GM19025 (cell line): ENCODE measurements around the gene WDR93.

ENCODE experiments used
- ATAC-seq: cut with Tn5 transposase; IDR thresholded peaks from one replicate; pipeline ENCODE4 v1.9.1; 2021; ENCODE audit warnings: mild to moderate bottlenecking, low read depth, moderate library complexity; ENCODE audit not compliant: unreplicated experiment

WDR93 gene

DNA sequence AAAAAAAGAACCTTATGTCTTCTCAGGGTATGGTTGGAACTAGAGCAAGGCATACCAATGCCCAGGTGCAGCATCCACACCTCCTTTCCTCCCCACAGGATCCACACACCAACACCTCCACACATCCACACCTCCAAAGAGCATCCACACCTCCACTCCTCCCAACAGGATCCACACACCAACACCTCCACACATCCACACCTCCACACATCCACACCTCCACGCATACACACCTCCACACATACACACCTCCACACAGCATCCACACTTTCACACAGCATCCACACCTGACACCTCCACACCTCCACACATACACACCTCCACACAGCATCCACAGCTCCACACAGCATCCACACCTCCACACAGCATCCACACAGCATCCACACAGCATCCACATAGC is 55.2 kb downstream of the WDR93 start:
- ATAC-seq = no peak

DNA sequence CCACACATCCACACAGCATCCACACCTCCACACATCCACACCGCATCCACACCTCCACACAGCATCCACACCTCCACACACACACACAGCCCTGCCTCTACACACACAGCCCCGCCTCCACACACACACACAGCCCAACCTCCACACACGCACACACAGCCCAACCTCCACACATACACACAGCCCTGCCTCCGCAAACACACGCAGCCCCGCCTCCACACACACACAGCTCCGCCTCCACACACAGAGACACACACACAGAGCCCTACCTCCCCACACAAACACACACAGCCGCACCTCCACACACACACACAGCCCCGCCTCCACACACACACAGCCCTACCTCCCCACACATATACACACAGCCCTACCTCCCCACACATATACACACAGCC is 55.8 kb downstream of the WDR93 start:
- ATAC-seq = no peak

DNA sequence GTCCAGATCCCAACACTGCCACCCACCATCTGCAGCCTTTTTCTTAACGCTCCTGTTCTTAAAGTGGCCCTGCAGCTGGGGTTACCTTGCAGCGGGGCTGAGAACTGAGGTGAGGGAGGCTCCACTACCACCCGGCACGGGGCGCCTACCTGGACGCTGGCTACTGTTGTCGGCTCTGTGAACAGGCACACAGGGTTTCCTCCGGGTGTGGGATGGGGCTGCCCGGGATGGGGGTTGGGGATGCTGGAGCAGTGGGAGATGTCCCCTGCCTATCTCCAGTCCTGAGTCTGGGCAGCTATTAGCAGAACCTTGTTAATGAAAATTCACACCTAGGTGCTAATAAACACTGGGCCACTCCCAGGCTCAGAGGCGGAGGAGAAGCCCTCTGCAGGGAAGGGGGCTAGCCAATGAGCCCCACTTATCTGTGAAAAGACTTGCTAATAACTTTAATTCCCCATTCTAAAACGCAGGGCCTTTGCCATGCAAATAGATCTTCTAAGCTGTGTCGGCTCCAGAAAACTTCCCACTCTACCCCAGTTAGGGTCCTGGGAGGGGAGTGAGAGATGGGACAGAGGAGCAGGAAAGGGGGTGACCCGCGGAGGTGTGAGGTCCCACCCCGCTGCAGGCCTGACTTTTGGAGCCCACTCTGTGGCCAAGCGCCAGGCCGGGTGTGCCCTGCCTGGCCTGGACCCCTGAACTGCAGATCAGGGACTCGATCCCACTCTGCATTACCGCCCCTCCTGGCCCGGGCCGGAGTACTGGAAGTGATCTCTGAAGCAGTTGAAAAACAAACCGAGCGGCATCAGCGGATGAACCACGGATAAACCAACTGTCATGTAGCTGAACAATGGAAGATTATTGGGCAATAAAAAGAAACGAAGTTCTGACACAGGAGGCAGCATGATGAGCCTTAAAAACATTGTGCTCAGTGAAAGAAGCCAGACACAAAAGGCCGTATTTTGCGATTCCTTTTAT is 57.4 kb downstream of the WDR93 start:
- no peak for ATAC-seq

DNA sequence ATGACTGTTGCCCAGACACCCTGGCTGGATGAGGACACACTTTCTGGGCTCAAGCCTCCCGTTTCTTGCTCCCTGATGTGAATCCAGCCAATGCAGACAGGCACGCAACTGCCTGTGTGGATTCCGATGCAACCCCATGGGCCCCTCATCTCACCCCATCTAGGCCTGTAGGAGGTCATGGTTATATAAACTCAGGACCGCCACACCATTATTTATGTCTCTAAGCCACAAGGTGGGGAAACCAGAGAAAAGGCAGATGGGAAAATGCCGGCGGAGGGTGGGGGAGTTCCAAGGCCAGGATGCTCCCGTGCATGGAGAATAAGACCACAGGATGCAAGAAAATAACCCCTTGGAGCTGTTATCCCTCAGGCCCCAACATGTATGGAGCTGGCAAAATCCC is 58.4 kb downstream of the WDR93 start:
- no peak for ATAC-seq

DNA sequence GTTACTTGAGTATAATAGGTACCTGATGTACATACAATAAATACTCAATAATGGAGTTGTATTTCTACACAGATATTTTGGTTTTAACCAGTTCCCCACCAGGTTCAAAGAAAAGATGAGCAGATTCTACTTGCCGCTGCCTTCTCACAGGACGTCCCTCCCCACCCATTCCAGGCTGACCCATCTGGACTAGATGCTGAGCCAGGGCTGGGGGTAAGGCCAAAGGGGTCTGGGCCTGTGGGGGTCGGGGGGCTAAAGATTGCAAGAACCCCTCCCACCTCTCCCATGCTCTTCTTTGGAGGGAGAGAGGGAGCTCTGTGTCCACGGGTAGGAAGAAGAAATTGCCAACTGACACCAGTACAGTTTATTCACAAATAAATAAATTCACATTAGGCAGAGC is 58.9 kb downstream of the WDR93 start:
- no peak for ATAC-seq

DNA sequence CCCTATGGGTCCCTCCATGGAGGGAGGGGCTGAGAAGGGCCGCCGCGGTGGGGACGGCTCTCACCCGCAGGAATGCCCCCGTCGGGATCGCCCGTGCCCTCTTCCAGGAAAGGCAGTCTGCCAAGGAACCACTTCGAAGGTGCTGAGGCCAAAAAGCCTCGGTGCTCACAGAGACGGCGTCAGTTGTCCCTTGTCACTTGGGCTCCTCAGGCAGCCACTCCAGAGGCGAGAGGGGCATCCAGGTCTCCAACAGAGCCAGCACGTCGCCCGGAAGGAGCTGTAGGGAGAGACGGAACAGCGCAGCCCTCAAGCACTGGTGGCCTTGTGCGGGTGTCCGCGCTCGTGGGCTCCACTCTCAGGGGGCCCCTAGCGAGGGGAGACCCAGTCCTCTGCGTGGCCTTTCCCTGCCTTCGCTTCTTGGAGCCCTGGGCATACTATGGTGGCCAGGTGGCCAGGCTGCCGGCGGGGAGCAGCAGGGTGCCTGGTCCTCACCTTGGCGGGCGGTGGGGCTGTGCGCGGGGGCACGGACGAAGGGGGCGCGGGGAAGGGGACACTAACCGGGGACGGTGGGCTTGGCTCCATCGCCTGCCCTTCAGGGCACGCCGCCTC is 59.4 kb downstream of the WDR93 start:
- ATAC-seq = no peak

DNA sequence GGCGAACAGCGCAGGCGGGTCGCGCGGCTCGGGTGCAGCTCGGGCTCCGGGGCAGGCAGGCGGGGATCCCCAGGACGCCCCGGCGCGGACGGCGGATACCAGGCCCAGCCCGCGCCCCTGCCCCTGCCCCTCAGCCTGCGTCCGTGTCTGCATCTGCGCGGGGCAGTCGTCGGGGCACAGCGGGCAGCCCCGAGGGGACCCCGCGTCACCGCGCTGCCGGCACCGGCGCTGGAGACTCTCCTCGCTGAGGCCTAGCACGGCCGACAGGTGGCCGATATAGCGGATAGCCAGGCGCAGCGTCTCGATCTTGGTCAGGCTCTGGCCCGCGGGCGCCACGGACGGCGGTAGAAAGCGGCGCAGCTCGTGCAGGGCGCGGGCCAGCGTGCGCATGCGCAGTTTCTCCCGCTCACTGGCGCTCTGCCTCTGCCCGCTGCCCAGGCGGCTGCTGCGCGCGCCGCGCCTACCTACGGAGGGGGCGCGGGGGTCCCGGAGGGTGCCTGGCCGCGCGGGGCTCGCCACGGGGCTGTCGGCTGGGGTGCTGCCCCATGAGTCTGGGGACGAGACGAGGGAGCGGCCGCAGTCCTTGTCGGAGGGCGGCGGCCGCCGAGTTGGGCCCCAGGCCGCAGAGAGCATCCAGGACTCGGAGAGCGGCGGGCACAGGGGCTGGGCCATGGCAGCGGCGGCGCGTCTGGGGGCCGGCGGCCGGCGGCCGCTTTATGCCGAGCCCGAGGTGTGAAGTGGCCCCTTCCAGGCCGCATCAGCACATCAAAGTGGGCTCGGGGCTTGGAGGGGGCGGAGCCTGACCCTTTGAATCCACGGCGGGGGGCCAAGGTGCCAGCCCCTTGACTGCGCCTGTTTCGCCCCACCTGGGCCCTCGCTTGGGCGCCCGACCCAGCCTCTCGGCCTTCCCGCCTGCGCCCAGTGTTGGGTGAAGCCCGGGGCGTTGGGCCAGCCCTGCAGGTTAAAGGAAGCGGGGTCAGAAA is 60.2 kb downstream of the WDR93 start, which contains the start of gene MESP1:
Gene MESP1, minus strand, starts transcription at position 690 of the 983 bp plus-strand sequence. Its CDS starts 18 bp downstream, at position 672.
- ATAC-seq = peak; percentile 93

DNA sequence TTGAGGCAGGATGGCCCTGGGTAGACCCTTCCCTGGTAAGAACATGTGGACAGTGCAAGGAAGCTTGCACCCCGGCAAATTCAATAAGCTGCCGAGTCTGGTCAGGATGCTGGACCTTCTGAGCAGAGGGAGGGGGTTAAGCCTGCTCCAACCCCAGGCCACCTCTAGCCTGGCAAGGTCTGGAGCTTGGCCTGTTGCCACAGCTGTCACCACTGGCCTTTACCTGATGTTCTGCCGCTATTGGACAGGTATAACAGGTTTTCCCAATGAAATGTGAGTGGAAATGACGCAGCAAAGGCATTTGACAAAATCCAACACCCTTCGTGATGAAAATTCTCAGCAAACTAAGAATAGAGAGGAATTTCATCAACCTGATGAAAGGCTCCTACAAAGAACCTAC is 61.1 kb downstream of the WDR93 start:
- ATAC-seq = no peak

DNA sequence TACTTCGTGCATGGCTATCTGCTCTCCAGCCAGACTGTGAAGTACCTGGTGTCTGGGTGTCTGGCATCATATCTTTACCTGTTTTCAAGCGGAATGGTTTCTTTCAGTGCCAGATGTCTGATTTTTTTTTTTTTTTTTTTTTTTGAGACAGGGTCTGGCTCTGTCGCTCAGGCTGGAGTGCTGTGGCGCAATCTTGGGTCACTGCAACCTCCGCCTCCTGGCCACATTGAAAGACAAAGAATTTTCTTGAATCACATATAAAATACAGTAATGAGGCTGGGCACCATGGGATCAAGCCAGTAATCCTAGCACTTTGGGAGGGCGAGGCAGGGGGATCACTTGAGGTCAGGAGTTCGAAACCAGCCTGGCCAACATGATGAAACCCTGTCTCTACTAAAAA is 63.2 kb downstream of the WDR93 start:
- no peak for ATAC-seq

DNA sequence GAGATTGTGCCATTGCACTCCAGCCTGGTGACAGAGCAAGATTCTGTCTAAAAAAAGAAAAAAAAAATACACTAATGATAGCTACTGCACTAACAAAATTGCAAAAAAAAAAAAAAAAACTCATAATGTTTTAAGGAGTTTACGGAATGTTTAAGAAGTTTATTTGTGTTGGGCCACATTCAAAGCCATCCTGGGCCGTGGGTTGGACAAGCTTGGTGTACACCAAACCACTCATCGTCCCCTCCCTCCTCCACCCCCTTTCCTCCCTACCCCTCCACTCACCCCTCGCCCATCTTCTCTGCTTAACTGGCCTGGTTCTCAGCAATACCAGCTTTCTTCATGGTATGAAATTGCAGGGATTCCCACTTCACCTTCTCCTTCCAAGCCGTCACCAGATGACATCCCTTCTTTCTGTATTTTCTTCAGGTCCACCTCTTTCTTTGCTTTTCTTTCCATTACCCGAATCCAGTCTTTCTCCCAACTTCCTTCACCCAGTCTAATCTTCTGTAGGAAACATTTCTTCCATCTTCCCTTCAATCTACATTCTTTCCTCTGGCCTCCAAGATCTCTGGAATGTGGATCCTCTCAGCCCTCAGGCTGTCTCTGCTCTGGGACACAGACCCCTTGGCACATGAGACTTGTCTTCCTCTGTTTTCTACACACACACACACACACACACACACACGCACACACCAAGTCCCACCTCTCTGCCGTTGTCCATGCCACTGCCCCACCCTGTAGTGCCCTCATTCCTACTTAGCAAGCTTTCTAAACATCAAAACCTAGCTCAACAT is 63.9 kb downstream of the WDR93 start:
- no peak for ATAC-seq

DNA sequence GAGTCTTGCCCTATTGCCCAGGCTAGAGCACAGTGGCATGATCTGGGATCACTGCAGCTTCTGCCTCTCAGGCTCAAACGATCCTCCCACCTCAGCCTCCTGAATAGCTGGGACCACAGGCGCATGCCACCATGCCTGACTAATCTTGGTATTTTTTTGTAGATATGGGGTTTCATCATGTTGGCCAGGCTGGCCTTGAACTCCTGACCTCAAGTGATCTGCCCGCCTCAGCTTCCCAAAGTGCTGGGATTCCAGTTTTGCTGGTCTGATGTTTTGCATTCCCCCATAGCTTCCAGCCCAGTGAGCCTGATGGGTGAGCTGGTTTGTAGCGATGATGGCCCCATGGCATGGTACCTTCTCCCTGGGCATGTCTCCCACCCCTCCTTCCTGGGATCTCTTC is 65.1 kb downstream of the WDR93 start:
- ATAC-seq = no peak

DNA sequence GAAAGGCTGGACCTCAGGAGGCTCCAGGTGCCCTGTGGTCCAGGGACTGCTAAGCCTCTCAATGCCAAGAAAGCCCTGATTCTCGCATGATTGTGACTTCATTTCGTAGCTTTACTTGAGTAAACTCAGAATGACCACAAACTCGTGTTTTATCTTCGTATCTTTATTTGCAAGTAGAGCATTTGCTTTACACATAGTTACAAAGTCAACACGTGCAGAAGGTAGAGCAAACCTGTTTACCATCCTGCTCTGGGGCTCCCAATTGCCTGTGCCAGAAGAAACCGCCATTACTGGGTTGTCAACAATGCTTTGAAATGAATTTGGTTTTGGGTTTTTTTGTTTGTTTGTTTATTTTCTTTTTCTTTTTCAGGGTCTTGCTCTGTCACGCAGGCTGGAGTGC is 66.3 kb downstream of the WDR93 start:
- no peak for ATAC-seq

DNA sequence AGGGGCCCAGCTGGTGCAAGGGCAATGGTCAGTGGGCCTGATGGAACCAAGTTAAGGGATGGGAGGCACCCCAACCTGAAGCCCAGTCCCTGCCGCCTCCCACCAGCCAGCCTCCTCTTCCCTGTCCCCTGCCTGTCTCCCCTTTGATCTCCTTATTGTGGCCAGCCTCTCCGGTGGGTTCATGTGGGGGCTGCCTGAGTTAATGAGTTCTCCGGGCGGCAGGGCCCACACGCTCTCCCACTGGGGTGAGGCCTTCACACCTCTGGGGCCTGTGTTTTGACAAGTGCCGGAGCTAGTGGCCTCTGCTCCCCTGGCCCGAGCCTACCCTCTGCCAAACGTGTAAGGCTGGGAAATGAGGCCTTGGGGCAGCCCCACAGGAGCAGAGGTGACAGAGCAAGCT is 67.7 kb downstream of the WDR93 start:
- ATAC-seq = no peak

DNA sequence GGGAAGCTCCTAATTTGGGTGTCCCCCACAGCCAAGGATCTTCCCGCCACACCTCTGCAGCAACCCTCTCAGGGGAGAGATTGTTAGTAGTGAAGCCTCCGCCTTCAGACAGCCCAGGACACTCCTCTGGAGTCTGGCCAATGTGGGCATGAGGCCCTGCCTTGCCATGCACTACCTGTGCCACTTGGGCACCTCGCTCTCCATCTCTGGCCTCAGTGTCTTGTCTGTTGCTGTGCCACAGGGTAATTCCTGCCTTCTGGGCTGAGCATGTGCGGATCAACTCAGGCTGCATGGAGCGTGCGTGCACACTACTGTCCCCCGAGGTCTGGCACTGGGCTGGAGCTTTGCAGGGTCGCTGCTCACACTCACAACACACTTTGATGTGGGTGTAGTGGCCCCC is 68.4 kb downstream of the WDR93 start:
- no peak for ATAC-seq

DNA sequence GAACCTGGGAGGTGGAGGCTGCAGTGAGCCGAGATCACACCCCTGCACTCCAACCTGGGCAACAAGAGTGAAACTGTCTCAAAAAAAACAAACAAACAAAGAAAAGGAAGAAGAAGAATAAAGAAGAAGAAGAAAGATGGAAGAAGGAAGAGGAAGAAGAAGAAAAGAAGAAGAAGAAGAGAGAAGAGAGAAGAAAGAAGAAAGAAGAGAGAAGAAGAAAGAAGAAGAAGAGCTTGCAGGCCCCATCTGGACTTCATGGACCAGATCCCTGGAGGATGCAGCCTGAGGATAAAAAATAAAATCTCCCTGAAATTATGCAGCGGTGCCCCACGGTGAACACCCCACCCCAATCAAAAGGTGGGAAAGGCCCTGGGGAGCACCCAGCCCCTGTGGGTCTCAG is 69.2 kb downstream of the WDR93 start:
- ATAC-seq = no peak

DNA sequence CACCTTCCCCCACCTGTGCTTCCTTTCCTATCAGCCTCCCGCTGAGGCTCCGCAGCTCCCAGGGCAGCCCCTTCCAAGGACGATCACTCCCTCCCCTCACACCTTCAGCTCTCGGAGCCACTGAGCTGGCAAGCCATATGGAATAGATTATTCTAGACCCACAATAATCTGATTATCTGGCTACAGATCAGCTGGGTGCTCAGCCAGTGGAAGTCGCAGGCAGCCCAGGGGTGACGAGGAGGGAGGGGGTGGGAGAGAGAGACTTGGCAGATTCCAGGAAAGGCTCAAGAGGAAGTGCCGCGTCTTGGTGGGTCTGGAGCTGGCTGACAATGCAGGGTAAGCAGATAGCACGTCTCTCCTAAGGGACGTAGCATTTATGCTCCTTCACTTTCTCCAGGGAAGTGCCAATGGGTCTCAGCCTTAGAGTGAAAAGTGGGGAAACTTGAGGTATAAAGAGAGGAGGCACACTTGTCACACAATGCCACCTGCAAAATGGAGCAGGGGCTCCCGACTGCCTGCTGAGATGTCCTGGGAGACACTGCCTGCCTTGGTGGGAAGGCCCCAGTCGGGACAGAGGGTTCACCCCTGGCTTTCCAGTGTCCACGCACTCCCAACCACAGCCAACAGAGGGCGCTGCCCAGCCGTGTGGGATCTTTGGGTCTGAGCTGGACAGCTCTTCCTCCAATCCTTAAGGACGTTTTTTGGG is 69.8 kb downstream of the WDR93 start:
- peak; percentile 42 for ATAC-seq

DNA sequence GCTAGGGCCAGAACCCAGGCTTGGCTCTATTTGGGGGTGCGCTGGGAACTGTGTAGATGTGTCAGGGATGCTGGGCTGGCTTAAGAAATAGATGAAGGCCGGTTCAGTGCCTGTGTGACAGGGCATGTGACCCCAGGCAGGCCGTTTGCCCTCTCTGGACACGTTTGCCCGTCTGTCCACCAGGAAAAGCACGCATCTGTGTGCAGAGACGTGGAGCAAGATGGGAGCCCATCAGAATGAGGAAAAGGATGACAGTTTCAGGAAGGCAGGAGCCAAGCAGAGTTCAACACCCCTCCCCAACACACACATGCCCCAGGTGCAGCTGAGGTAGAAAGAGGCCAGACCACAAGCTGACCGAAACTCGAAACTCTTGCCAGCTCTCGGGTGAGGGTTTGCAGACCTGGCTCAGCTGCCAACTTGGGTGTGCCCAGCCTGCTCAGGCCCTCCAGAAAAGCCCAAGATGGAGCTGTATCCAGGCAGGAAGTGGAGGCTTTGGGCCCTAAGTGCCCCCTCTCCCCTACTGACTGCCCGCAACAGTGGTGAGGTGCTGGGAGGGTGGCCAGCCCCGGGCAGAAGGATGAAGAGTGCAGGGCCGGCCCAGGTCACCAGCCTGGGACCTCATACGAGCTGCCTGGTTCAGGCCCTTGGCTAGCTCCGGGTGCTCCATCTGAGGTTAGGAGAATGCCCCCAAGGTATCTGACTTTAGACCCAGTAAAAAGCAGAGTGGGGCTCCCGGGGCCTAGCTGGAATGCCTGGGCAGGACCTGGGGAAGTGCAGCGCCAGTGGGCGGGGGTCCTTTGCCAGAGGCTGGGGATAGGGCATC is 70.6 kb downstream of the WDR93 start:
- peak; percentile 80 for ATAC-seq

DNA sequence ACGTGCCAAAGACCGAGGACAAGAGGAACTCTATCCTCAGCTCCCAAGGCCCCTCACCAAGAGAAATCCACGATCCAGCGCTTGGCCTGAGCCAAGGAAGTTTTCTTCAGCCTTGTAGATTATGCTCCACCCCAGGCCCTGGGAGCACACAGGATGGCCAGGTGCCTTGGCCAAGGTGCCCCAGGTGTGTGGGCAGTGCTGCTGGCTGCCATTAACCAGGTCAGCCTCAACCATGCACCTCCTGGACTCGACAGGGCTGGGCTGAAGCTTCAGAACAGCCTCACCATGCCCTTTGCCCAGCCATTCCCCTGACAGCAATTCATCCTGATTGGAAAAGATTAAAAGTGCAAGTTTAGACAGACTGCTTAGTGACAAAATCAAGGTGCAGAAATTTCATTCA is 71.3 kb downstream of the WDR93 start:
- ATAC-seq = no peak
